COLO668 (cell line): Measurements from ENCODE around the gene CRYL1.

ENCODE experiments used
- DNase-seq: peaks from one replicate; lab custom pipeline; 2025; ENCODE audit not compliant: unreplicated experiment; lab: John Stamatoyannopoulos, UW

CRYL1 gene

GRCh38 chr13:20428666-20429644, 96.7 kb downstream of the CRYL1 start:
- no peak for DNase-seq

GRCh38 chr13:20426766-20427448, 98.8 kb downstream of the CRYL1 start:
- DNase-seq, result no peak

- DNase-seq, result no peak
These were observed 99.8 kb downstream of the CRYL1 start for GRCh38 chr13:20425819-20426219.

GRCh38 chr13:20424949-20425348, 100.7 kb downstream of the CRYL1 start:
- no peak for DNase-seq

- no peak for DNase-seq
These were observed 101.2 kb downstream of the CRYL1 start for GRCh38 chr13:20424559-20424852.

GRCh38 chr13:20422362-20422761, 103.3 kb downstream of the CRYL1 start:
- DNase-seq, result no peak

GRCh38 chr13:20420938-20421337, 104.7 kb downstream of the CRYL1 start:
- no peak for DNase-seq

GRCh38 chr13:20418953-20419352, 106.7 kb downstream of the CRYL1 start:
- no peak for DNase-seq

GRCh38 chr13:20416223-20416745, 109.4 kb downstream of the CRYL1 start:
- DNase-seq, result no peak

- DNase-seq, result no peak
These were observed 110.0 kb downstream of the CRYL1 start for GRCh38 chr13:20415694-20416107.

GRCh38 chr13:20415306-20415679, 110.4 kb downstream of the CRYL1 start:
- DNase-seq, result no peak

- DNase-seq, result no peak
These were observed 110.9 kb downstream of the CRYL1 start for GRCh38 chr13:20414546-20415305.

- DNase-seq, result no peak
These were observed 112.8 kb downstream of the CRYL1 start for GRCh38 chr13:20412691-20413355.

- DNase-seq, result no peak
These were observed 113.9 kb downstream of the CRYL1 start for GRCh38 chr13:20411638-20412342.

- DNase-seq, result no peak
These were observed 114.9 kb downstream of the CRYL1 start for GRCh38 chr13:20410726-20411125.

GRCh38 chr13:20408181-20408580, 117.5 kb downstream of the CRYL1 start:
- DNase-seq, result no peak

GRCh38 chr13:20407759-20408158, 117.9 kb downstream of the CRYL1 start:
- no peak for DNase-seq

- DNase-seq, result no peak
These were observed 120.0 kb downstream of the CRYL1 start for GRCh38 chr13:20405691-20406090.

GRCh38 chr13:20404488-20405222, 121.0 kb downstream of the CRYL1 start:
- no peak for DNase-seq

- no peak for DNase-seq
These were observed 121.8 kb downstream of the CRYL1 start for GRCh38 chr13:20403826-20404225.
